Measurements from ENCODE around the gene ENDOU. TPM values are rescaled to one million over a fixed set of nuclear protein-coding genes. Genes with fewer than 3 reads are reported as not detected.

The ENDOU gene
- total RNA-seq, 1 donor from 2014 or later = not detected

DNA sequence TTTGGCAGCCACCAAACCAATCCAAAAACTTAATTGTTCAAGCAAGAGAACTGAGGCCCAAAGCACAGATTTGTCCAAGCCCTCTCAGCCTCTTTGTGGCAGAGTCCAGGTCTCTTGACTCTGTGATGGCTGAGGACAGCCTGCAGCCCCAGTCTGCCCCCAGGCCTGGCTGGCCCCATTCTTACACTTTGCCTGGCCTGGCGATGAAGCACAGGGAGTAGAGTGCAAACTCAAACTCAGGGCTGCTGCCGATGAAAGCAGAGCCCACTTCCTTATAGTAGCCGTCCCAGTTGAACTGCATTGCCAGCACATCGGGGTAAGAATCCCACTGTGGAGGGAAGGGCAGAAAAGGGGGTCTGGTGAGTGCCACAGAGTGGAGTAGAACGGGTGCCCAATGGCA lies 13.8 kb downstream of the ENDOU start:
- Histone ChIP-seq H3K4me1 (ENCODE audit: insufficient read depth, low read length) (peaks cover 12% of the 10 kb centered on the region), H3K27ac (ENCODE audit: low read depth, low read length) (no peak overlapping the region), H3K4me2 (ENCODE audit: low read length) (no peak overlapping the region), H2AFZ (ENCODE audit: low read depth, low read length) (no peak overlapping the region), H3K9me3 (ENCODE audit: insufficient read depth, low read depth, low read length) (no peaks in the 10 kb centered on the region), H3K9ac (ENCODE audit: low read length) (no peak overlapping the region), H3K36me3 (ENCODE audit: insufficient read depth, low read length) (no peaks in the 10 kb centered on the region), H3K4me3 (ENCODE audit: insufficient read depth, low read depth, low read length) (no peak overlapping the region), H3K27me3 (ENCODE audit: insufficient read depth, low read length) (no peaks in the 10 kb centered on the region), H3K79me2 (ENCODE audit: insufficient read depth, low read length) (peaks cover 5% of the 10 kb centered on the region), H4K20me1 (ENCODE audit: insufficient read depth, low read length) (peaks cover 6% of the 10 kb centered on the region)
- H3K36me3 Mint-ChIP-seq (ENCODE audit: low read depth, unreplicated experiment) = no peaks in the 10 kb centered on the region
- H3K27me3 Mint-ChIP-seq (ENCODE audit: low read depth, unreplicated experiment) = peaks cover 20% of the 10 kb centered on the region
- peaks cover 6% of the 10 kb centered on the region for H3K4me1 Mint-ChIP-seq (ENCODE audit: low read depth, unreplicated experiment)
- H3K4me3 Mint-ChIP-seq (ENCODE audit: unreplicated experiment) = no peak overlapping the region
- no peaks in the 10 kb centered on the region for H3K9me3 Mint-ChIP-seq (ENCODE audit: unreplicated experiment)
- FAIRE-seq = no peak
- no peak for TF ChIP-seq EZH2 (IDR thresholded peaks at IDR 0.05; ENCODE audit: insufficient read depth, low read length)
- TF ChIP-seq, protein P1, sequence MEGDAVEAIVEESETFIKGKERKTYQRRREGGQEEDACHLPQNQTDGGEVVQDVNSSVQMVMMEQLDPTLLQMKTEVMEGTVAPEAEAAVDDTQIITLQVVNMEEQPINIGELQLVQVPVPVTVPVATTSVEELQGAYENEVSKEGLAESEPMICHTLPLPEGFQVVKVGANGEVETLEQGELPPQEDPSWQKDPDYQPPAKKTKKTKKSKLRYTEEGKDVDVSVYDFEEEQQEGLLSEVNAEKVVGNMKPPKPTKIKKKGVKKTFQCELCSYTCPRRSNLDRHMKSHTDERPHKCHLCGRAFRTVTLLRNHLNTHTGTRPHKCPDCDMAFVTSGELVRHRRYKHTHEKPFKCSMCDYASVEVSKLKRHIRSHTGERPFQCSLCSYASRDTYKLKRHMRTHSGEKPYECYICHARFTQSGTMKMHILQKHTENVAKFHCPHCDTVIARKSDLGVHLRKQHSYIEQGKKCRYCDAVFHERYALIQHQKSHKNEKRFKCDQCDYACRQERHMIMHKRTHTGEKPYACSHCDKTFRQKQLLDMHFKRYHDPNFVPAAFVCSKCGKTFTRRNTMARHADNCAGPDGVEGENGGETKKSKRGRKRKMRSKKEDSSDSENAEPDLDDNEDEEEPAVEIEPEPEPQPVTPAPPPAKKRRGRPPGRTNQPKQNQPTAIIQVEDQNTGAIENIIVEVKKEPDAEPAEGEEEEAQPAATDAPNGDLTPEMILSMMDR (IDR thresholded peaks at IDR 0.05; ENCODE audit: insufficient read depth, low read depth, low read length) = no peak
- H3K27ac Mint-ChIP-seq (ENCODE audit: unreplicated experiment) = no peak overlapping the region
- DNase-seq (ENCODE audit: low read depth) = no peak

DNA sequence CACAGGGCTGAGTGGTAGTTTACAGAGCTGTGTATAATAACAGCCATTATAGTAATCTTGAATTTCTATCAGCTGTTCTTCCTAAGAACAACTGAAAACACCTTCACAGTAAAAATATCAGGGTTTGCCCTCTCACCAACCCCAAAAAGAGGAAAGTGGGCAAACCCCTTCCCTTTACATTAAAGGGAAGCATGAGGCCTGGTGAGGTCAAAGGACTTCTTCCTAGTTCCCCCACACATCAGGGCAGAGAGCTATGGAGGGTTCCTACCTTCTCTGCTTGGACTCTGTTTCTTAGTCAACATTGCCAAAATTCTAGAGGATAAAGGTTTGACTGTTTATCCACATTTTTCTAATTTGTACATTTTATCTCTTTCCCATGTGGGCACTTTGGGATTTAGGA lies 15.0 kb downstream of the ENDOU start:
- Histone ChIP-seq H3K79me2 (ENCODE audit: insufficient read depth, low read length) (peaks cover 12% of the 10 kb centered on the region), H4K20me1 (ENCODE audit: insufficient read depth, low read length) (peaks cover under 1% of the 10 kb centered on the region), H2AFZ (ENCODE audit: low read depth, low read length) (no peak overlapping the region), H3K4me3 (ENCODE audit: insufficient read depth, low read depth, low read length) (no peak overlapping the region), H3K27me3 (ENCODE audit: insufficient read depth, low read length) (no peaks in the 10 kb centered on the region), H3K9ac (ENCODE audit: low read length) (no peak overlapping the region), H3K36me3 (ENCODE audit: insufficient read depth, low read length) (no peaks in the 10 kb centered on the region), H3K4me1 (ENCODE audit: insufficient read depth, low read length) (peaks cover 3% of the 10 kb centered on the region), H3K9me3 (ENCODE audit: insufficient read depth, low read depth, low read length) (no peaks in the 10 kb centered on the region), H3K4me2 (ENCODE audit: low read length) (no peak overlapping the region), H3K27ac (ENCODE audit: low read depth, low read length) (no peak overlapping the region)
- Mint-ChIP-seq H3K4me3 (ENCODE audit: unreplicated experiment) (no peak overlapping the region), H3K36me3 (ENCODE audit: low read depth, unreplicated experiment) (no peaks in the 10 kb centered on the region), H3K4me1 (ENCODE audit: low read depth, unreplicated experiment) (peaks cover 6% of the 10 kb centered on the region), H3K27ac (ENCODE audit: unreplicated experiment) (no peak overlapping the region), H3K27me3 (ENCODE audit: low read depth, unreplicated experiment) (peaks cover 16% of the 10 kb centered on the region), H3K9me3 (ENCODE audit: unreplicated experiment) (no peaks in the 10 kb centered on the region)
- FAIRE-seq (no peak), DNase-seq (ENCODE audit: low read depth) (no peak)
- TF ChIP-seq, protein P1 (IDR thresholded peaks at IDR 0.05; ENCODE audit: insufficient read depth, low read depth, low read length) = no peak
- TF ChIP-seq EZH2 (IDR thresholded peaks at IDR 0.05; ENCODE audit: insufficient read depth, low read length) = no peak

DNA sequence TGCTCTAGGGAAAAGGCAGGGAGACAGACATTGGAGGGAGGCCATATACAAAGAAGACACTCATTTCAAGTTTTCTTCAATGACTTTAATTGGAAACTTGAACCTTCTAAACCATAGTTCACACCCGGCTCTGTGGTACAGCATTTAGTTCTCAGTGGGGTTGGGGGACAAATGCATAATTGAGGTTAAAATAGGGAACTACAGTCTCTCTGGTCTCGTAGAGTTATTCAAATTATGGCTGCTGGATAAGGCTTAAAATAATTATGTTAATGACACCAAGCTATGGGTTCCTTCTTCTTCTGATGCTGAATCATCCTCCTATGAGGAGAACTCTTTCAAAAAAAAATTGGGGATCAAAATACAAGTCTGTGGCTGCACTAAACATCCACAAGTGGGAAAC lies 15.6 kb downstream of the ENDOU start:
- peaks cover 7% of the 10 kb centered on the region for H4K20me1 ChIP-seq (ENCODE audit: insufficient read depth, low read length)
- H3K36me3 ChIP-seq (ENCODE audit: insufficient read depth, low read length) = no peaks in the 10 kb centered on the region
- no peak overlapping the region for H3K4me3 ChIP-seq (ENCODE audit: insufficient read depth, low read depth, low read length)
- H3K79me2 ChIP-seq (ENCODE audit: insufficient read depth, low read length) = peaks cover 18% of the 10 kb centered on the region
- TF ChIP-seq EZH2 (IDR thresholded peaks at IDR 0.05; ENCODE audit: insufficient read depth, low read length) = no peak
- TF ChIP-seq, protein P1 (IDR thresholded peaks at IDR 0.05; ENCODE audit: insufficient read depth, low read depth, low read length) = no peak
- Mint-ChIP-seq H3K27ac (ENCODE audit: unreplicated experiment) (no peak overlapping the region), H3K36me3 (ENCODE audit: low read depth, unreplicated experiment) (no peaks in the 10 kb centered on the region), H3K9me3 (ENCODE audit: unreplicated experiment) (no peaks in the 10 kb centered on the region), H3K27me3 (ENCODE audit: low read depth, unreplicated experiment) (peaks cover 12% of the 10 kb centered on the region), H3K4me1 (ENCODE audit: low read depth, unreplicated experiment) (peaks cover 7% of the 10 kb centered on the region), H3K4me3 (ENCODE audit: unreplicated experiment) (no peak overlapping the region)
- peaks cover 3% of the 10 kb centered on the region for H3K4me1 ChIP-seq (ENCODE audit: insufficient read depth, low read length)
- H3K27ac ChIP-seq (ENCODE audit: low read depth, low read length) = no peak overlapping the region
- no peaks in the 10 kb centered on the region for H3K27me3 ChIP-seq (ENCODE audit: insufficient read depth, low read length)
- no peaks in the 10 kb centered on the region for H3K9me3 ChIP-seq (ENCODE audit: insufficient read depth, low read depth, low read length)
- no peak overlapping the region for H2AFZ ChIP-seq (ENCODE audit: low read depth, low read length)
- H3K4me2 ChIP-seq (ENCODE audit: low read length) = no peak overlapping the region
- H3K9ac ChIP-seq (ENCODE audit: low read length) = no peak overlapping the region
- DNase-seq (ENCODE audit: low read depth) (no peak), FAIRE-seq (no peak)

Measured in astrocyte (in vitro differentiated cells and primary cell).